OCI-LY7 (cell line): ENCODE data around the gene GLRA1.

Source experiments
- CTCF ChIP-seq: fragments of 200-600 bp; sonication (generic); conservative IDR thresholded peaks from 2 replicates; pipeline ENCODE4 v1.5.1; 2014; ENCODE audit warnings: mild to moderate bottlenecking, antibody characterized with exemption, low read length, moderate library complexity, mixed read lengths
- EZH2phosphoT487 ChIP-seq: fragments of 200-600 bp; sonication (generic); IDR thresholded peaks from 2 replicates; pipeline ENCODE4 v1.6.1; 2018; ENCODE audit warnings: low read depth, borderline replicate concordance, mild to moderate bottlenecking, mixed run types, antibody characterized with exemption, low read length, moderate library complexity, mixed read lengths

GRCh38 chr5:151810449-151810848, 114.2 kb downstream of the GLRA1 start:
- TF ChIP-seq CTCF (no peak), EZH2phosphoT487 (no peak)
